HepG2 (cell line): ENCODE measurements around the gene DENND11.

Source experiments
- ETV5 ChIP-seq: IDR thresholded peaks from 2 replicates; pipeline ENCODE4 v1.6.1; 2018; ENCODE audit warnings: missing biosample characterization, missing genetic modification reagents, inconsistent platforms, borderline replicate concordance
- FOXP4 ChIP-seq: sonication (generic); formaldehyde crosslinking; IDR thresholded peaks from 2 replicates; pipeline ENCODE4 v1.4.0; 2020; ENCODE audit warnings: missing genetic modification reagents
- JUN ChIP-seq: sonication (generic); formaldehyde crosslinking; IDR thresholded peaks from 2 replicates; pipeline ENCODE4 v1.4.0; 2020; ENCODE audit warnings: mild to moderate bottlenecking, missing genetic modification reagents
- MYC ChIP-seq: sonication (generic); formaldehyde crosslinking; IDR thresholded peaks from 2 replicates; pipeline ENCODE4 v1.9.0; 2021; ENCODE audit warnings: missing genetic modification reagents, borderline replicate concordance
- NFIC ChIP-seq: IDR thresholded peaks from 2 replicates; pipeline ENCODE4 v1.6.1; 2012; ENCODE audit warnings: mild to moderate bottlenecking, low read length, inconsistent platforms
- POLR2A ChIP-seq, 2 experiments: IDR thresholded peaks; 2 replicates each; pipeline ENCODE4 v1.6.1; 2011; ENCODE audit warnings: low read depth in 2 of 2, low read length in 2 of 2, mild to moderate bottlenecking in 1 of 2, moderate library complexity in 1 of 2; ENCODE audit not compliant: insufficient read depth in 1 of 2
- SMAD1 ChIP-seq: sonication (generic); formaldehyde crosslinking; IDR thresholded peaks from 2 replicates; pipeline ENCODE4 v1.4.0; 2020; ENCODE audit warnings: missing genetic modification reagents, low read depth, mild to moderate bottlenecking, borderline replicate concordance
- SUZ12 ChIP-seq: fragments of 150-350 bp; IDR thresholded peaks from 2 replicates; pipeline ENCODE4 v1.6.1; 2014; ENCODE audit warnings: low read depth, low read length
- SYNCRIP ChIP-seq: fragments of 200-400 bp; formaldehyde crosslinking; IDR thresholded peaks from 2 replicates; pipeline ENCODE4 v1.6.1; 2018; ENCODE audit warnings: mild to moderate bottlenecking, low read depth, low read length; ENCODE audit not compliant: insufficient read depth
- TCF7L2 ChIP-seq: IDR thresholded peaks from 2 replicates; pipeline ENCODE4 v1.6.1; 2011; ENCODE audit warnings: mild to moderate bottlenecking, low read depth, low read length, moderate library complexity
- ZNF136 ChIP-seq: sonication (generic); formaldehyde crosslinking; IDR thresholded peaks from 2 replicates; pipeline ENCODE4 v1.8.1; 2022; ENCODE audit warnings: low read depth, mild to moderate bottlenecking, moderate library complexity, missing genetic modification reagents
- ZNF451 ChIP-seq: sonication (generic); formaldehyde crosslinking; IDR thresholded peaks from 2 replicates; pipeline ENCODE4 v1.5.0; 2020; ENCODE audit warnings: mild to moderate bottlenecking, missing genetic modification reagents
- ZSCAN29 ChIP-seq: sonication (generic); formaldehyde crosslinking; conservative IDR thresholded peaks from 2 replicates; pipeline ENCODE4 v1.4.0; 2020; ENCODE audit warnings: mild to moderate bottlenecking, missing genetic modification reagents

- TF ChIP-seq TCF7L2 (no peak), ZNF136 (CRISPR knock-in tag) (no peak), MYC (CRISPR knock-in tag) (no peak), FOXP4 (no peak), JUN (no peak), SYNCRIP (no peak), ZSCAN29 (no peak), ETV5 (CRISPR knock-in tag) (no peak), NFIC (no peak), SMAD1 (CRISPR knock-in tag) (no peak), ZNF451 (CRISPR knock-in tag) (no peak), POLR2A (IDR thresholded peaks at IDR 0.05; ENCODE audit: insufficient read depth in 1 of 2, low read depth in 2 of 2, low read length in 2 of 2) (no peak), SUZ12 (no peak)
Measured at GRCh38 chr7:141688043-141688442, 13.9 kb downstream of the DENND11 start.
